HEK293T (cell line): ENCODE measurements around the gene SEC23A.

ENCODE experiments used
- ARNT ChIP-seq: fragments of 450-650 bp; IDR thresholded peaks from 2 replicates; pipeline ENCODE4 v1.6.1; 2017; ENCODE audit warnings: mild to moderate bottlenecking
- BHLHE40 ChIP-seq: fragments of 450-650 bp; IDR thresholded peaks from 2 replicates; pipeline ENCODE4 v1.6.1; 2016; ENCODE audit warnings: mild to moderate bottlenecking, moderate library complexity, borderline replicate concordance
- CTBP1 ChIP-seq: fragments of 450-650 bp; IDR thresholded peaks from 2 replicates; pipeline ENCODE4 v1.6.1; 2016; ENCODE audit warnings: borderline replicate concordance
- ELF4 ChIP-seq: fragments of 450-650 bp; IDR thresholded peaks from 2 replicates; pipeline ENCODE4 v1.6.1; 2017; ENCODE audit warnings: antibody characterized with exemption
- FOXA1 ChIP-seq: fragments of 450-650 bp; IDR thresholded peaks from 2 replicates; pipeline ENCODE4 v1.6.1; 2016; ENCODE audit warnings: mild to moderate bottlenecking
- FOXK2 ChIP-seq: fragments of 450-650 bp; IDR thresholded peaks from 2 replicates; pipeline ENCODE4 v1.6.1; 2016; ENCODE audit warnings: mild to moderate bottlenecking
- FOXM1 ChIP-seq: fragments of 450-650 bp; IDR thresholded peaks from 2 replicates; pipeline ENCODE4 v1.6.1; 2017; ENCODE audit warnings: mild to moderate bottlenecking, borderline replicate concordance
- HDGF ChIP-seq: fragments of 450-650 bp; IDR thresholded peaks from 2 replicates; pipeline ENCODE4 v1.6.1; 2017; ENCODE audit warnings: antibody characterized with exemption, borderline replicate concordance
- L3MBTL2 ChIP-seq: fragments of 450-650 bp; conservative IDR thresholded peaks from 2 replicates; pipeline ENCODE4 v1.6.1; 2016; ENCODE audit warnings: mild to moderate bottlenecking
- PKNOX1 ChIP-seq: fragments of 450-650 bp; IDR thresholded peaks from 2 replicates; pipeline ENCODE4 v1.6.1; 2016
- SP1 ChIP-seq: fragments of 450-650 bp; IDR thresholded peaks from 2 replicates; pipeline ENCODE4 v1.6.1; 2017
- SUZ12 ChIP-seq: fragments of 450-650 bp; IDR thresholded peaks from 2 replicates; pipeline ENCODE4 v1.6.1; 2016; ENCODE audit warnings: mild to moderate bottlenecking
- TARDBP ChIP-seq: fragments of 450-650 bp; IDR thresholded peaks from 2 replicates; pipeline ENCODE4 v1.6.1; 2016
- ZNF384 ChIP-seq: fragments of 450-650 bp; IDR thresholded peaks from 2 replicates; pipeline ENCODE4 v1.6.1; 2016

GRCh38 chr14:39071096-39071495 lies 31.9 kb downstream of the SEC23A start:
- TF ChIP-seq FOXM1 (no peak), ZNF384 (no peak), L3MBTL2 (no peak), TARDBP (no peak), FOXA1 (no peak), SP1 (no peak), ARNT (no peak), CTBP1 (no peak), BHLHE40 (no peak), SUZ12 (no peak), FOXK2 (no peak), HDGF (no peak), PKNOX1 (no peak), ELF4 (no peak)
